Astrocyte (in vitro differentiated cells and primary cell): ENCODE data around the gene JMJD4. TPM values are rescaled to one million over a fixed set of nuclear protein-coding genes. Genes with fewer than 3 reads are reported as not detected.

ENCODE experiments used
- DNase-seq: peaks from one replicate; pipeline ENCODE4 v3.0.0-alpha.2; 2010; ENCODE audit warnings: low read depth
- FAIRE-seq: peaks from 2 replicates; lab custom pipeline; 2011; peaks lifted over from hg19 to GRCh38; lab: Jason Lieb, UNC
- H2AFZ ChIP-seq: 2 replicates; pipeline ENCODE4 v1.6.0; 2012; ENCODE audit warnings: low read depth, low read length, inconsistent platforms
- H3K27ac ChIP-seq: 2 replicates; pipeline ENCODE4 v1.5.1; 2011; ENCODE audit warnings: low read depth, low read length, inconsistent platforms
- H3K27me3 ChIP-seq: 2 replicates; pipeline ENCODE4 v1.6.0; 2011; ENCODE audit warnings: low read length, inconsistent platforms; ENCODE audit not compliant: insufficient read depth
- H3K36me3 ChIP-seq: 2 replicates; pipeline ENCODE4 v1.5.1; 2011; ENCODE audit warnings: low read length, inconsistent platforms; ENCODE audit not compliant: insufficient read depth
- H3K4me1 ChIP-seq: 2 replicates; pipeline ENCODE4 v1.5.1; 2011; ENCODE audit warnings: low read length, inconsistent platforms; ENCODE audit not compliant: insufficient read depth
- H3K4me2 ChIP-seq: 2 replicates; pipeline ENCODE4 v1.6.0; 2012; ENCODE audit warnings: low read length, inconsistent platforms
- H3K4me3 ChIP-seq: 2 replicates; pipeline ENCODE4 v1.5.1; 2011; ENCODE audit warnings: low read depth, mild to moderate bottlenecking, low read length, inconsistent platforms; ENCODE audit not compliant: insufficient read depth
- H3K79me2 ChIP-seq: 2 replicates; pipeline ENCODE4 v1.6.0; 2012; ENCODE audit warnings: mild to moderate bottlenecking, low read length, inconsistent platforms; ENCODE audit not compliant: insufficient read depth
- H3K9ac ChIP-seq: 2 replicates; pipeline ENCODE4 v1.6.0; 2012; ENCODE audit warnings: mild to moderate bottlenecking, low read length, inconsistent platforms
- H3K9me3 ChIP-seq: 2 replicates; pipeline ENCODE4 v1.5.1; 2012; ENCODE audit warnings: low read depth, mild to moderate bottlenecking, low read length, inconsistent platforms; ENCODE audit not compliant: insufficient read depth
- H4K20me1 ChIP-seq: 2 replicates; pipeline ENCODE4 v1.6.0; 2012; ENCODE audit warnings: low read length, inconsistent platforms; ENCODE audit not compliant: insufficient read depth
- H3K27ac Mint-ChIP-seq: one replicate; pipeline ENCODE4 v1.8.0; 2021; ENCODE audit warnings: mild to moderate bottlenecking, mixed read lengths; ENCODE audit not compliant: unreplicated experiment
- H3K27me3 Mint-ChIP-seq: one replicate; pipeline ENCODE4 v1.8.0; 2021; ENCODE audit warnings: low read depth, mixed read lengths; ENCODE audit not compliant: unreplicated experiment
- H3K36me3 Mint-ChIP-seq: one replicate; pipeline ENCODE4 v1.8.0; 2021; ENCODE audit warnings: low read depth, mixed read lengths; ENCODE audit not compliant: unreplicated experiment
- H3K4me1 Mint-ChIP-seq: one replicate; pipeline ENCODE4 v1.8.0; 2021; ENCODE audit warnings: low read depth, mixed read lengths; ENCODE audit not compliant: unreplicated experiment
- H3K4me3 Mint-ChIP-seq: one replicate; pipeline ENCODE4 v1.8.0; 2021; ENCODE audit warnings: mild to moderate bottlenecking, moderate library complexity, mixed read lengths; ENCODE audit not compliant: unreplicated experiment
- H3K9me3 Mint-ChIP-seq: one replicate; pipeline ENCODE4 v1.8.0; 2021; ENCODE audit warnings: mild to moderate bottlenecking, mixed read lengths; ENCODE audit not compliant: unreplicated experiment
- CTCF ChIP-seq: IDR thresholded peaks from 2 replicates; pipeline ENCODE4 v1.5.1; 2011; ENCODE audit warnings: low read depth, mild to moderate bottlenecking, inconsistent platforms, low read length, moderate library complexity; ENCODE audit not compliant: insufficient read depth
- EZH2 ChIP-seq: IDR thresholded peaks from 2 replicates; pipeline ENCODE4 v1.6.1; 2012; ENCODE audit warnings: mild to moderate bottlenecking, low read length, inconsistent platforms; ENCODE audit not compliant: insufficient read depth
- total RNA-seq: library from RNA; stranded (reverse); gene quantifications from 2 replicates; pipeline ENCODE4 v1.2.1, GENCODE V29; 2021

JMJD4 gene
- total RNA-seq, 1 donor from 2014 or later: 17.5 TPM

- no peaks in the 10 kb centered on the region for H3K27me3 ChIP-seq
- H3K27me3 Mint-ChIP-seq: no peaks in the 10 kb centered on the region
- H4K20me1 ChIP-seq: peaks cover 94% of the 10 kb centered on the region
- no peak for DNase-seq
- TF ChIP-seq EZH2: no peak
- TF ChIP-seq CTCF: no peak
- H3K36me3 ChIP-seq: peaks cover 3% of the 10 kb centered on the region
- H3K79me2 ChIP-seq: peaks cover 86% of the 10 kb centered on the region
- no peak overlapping the region for H3K4me3 ChIP-seq
- H3K9me3 Mint-ChIP-seq: no peaks in the 10 kb centered on the region
- no peak overlapping the region for H2AFZ ChIP-seq
- H3K36me3 Mint-ChIP-seq: peaks cover 6% of the 10 kb centered on the region
- no peaks in the 10 kb centered on the region for H3K4me1 ChIP-seq
- FAIRE-seq: no peak
- H3K4me1 Mint-ChIP-seq: no peaks in the 10 kb centered on the region
- H3K9me3 ChIP-seq: no peaks in the 10 kb centered on the region
- no peak overlapping the region for H3K9ac ChIP-seq
- no peak overlapping the region for H3K4me2 ChIP-seq
- no peak overlapping the region for H3K4me3 Mint-ChIP-seq
- no peak overlapping the region for H3K27ac ChIP-seq
- no peak overlapping the region for H3K27ac Mint-ChIP-seq
These were observed 11.6 kb upstream of the JMJD4 start for GRCh38 chr1:227746676-227747075.

GRCh38 chr1:227745568-227746265 lies 10.6 kb upstream of the JMJD4 start:
- TF ChIP-seq CTCF (no peak), EZH2 (no peak)
- Histone ChIP-seq H3K9ac (no peak overlapping the region), H3K27me3 (no peaks in the 10 kb centered on the region), H3K36me3 (peaks cover 3% of the 10 kb centered on the region), H3K9me3 (no peaks in the 10 kb centered on the region), H2AFZ (no peak overlapping the region), H3K4me1 (no peaks in the 10 kb centered on the region), H3K79me2 (peaks cover 93% of the 10 kb centered on the region), H4K20me1 (peaks cover 96% of the 10 kb centered on the region), H3K4me3 (no peak overlapping the region), H3K27ac (no peak overlapping the region), H3K4me2 (no peak overlapping the region)
- H3K27me3 Mint-ChIP-seq: no peaks in the 10 kb centered on the region
- no peak for DNase-seq
- no peak overlapping the region for H3K27ac Mint-ChIP-seq
- H3K36me3 Mint-ChIP-seq: peaks cover 6% of the 10 kb centered on the region
- no peak overlapping the region for H3K4me3 Mint-ChIP-seq
- H3K9me3 Mint-ChIP-seq: no peaks in the 10 kb centered on the region
- no peak for FAIRE-seq
- H3K4me1 Mint-ChIP-seq: no peaks in the 10 kb centered on the region

- Histone ChIP-seq H3K9ac (no peak overlapping the region), H3K36me3 (peaks cover 3% of the 10 kb centered on the region), H3K27me3 (no peaks in the 10 kb centered on the region), H3K79me2 (peaks cover 93% of the 10 kb centered on the region), H3K4me1 (no peaks in the 10 kb centered on the region), H3K4me2 (no peak overlapping the region), H3K9me3 (no peaks in the 10 kb centered on the region), H2AFZ (no peak overlapping the region), H4K20me1 (peaks cover 96% of the 10 kb centered on the region), H3K4me3 (no peak overlapping the region), H3K27ac (no peak overlapping the region)
- H3K27me3 Mint-ChIP-seq: no peaks in the 10 kb centered on the region
- H3K36me3 Mint-ChIP-seq: peaks cover 10% of the 10 kb centered on the region
- no peak for DNase-seq
- H3K4me1 Mint-ChIP-seq: no peaks in the 10 kb centered on the region
- no peak for FAIRE-seq
- no peak overlapping the region for H3K27ac Mint-ChIP-seq
- TF ChIP-seq CTCF (no peak), EZH2 (no peak)
- H3K9me3 Mint-ChIP-seq: no peaks in the 10 kb centered on the region
- H3K4me3 Mint-ChIP-seq: no peak overlapping the region
These were observed 9.6 kb upstream of the JMJD4 start for GRCh38 chr1:227744668-227745067.
